H1 (cell line): Measurements from ENCODE around the gene AHCY. TPM values are rescaled to one million over a fixed set of nuclear protein-coding genes. Genes with fewer than 3 reads are reported as not detected.

ENCODE experiments used
- ASH2L ChIP-seq: fragments of 200-600, 300-600 bp; sonication (generic); IDR thresholded peaks from one replicate; pipeline ENCODE4 v1.7.1; 2017; ENCODE audit warnings: low read length
- KDM4A ChIP-seq: IDR thresholded peaks from one replicate; pipeline ENCODE4 v1.7.1; 2012; ENCODE audit warnings: low read depth, mild to moderate bottlenecking, moderate library complexity, low read length, inconsistent platforms; ENCODE audit not compliant: severe bottlenecking
- RNF2 ChIP-seq: fragments of 200-900, 300-1000 bp; sonication (generic); IDR thresholded peaks from 2 replicates; pipeline ENCODE4 v1.7.1; 2016; ENCODE audit warnings: borderline replicate concordance, low read depth, mild to moderate bottlenecking, antibody characterized with exemption, low read length; ENCODE audit not compliant: poor library complexity, severe bottlenecking; ENCODE audit errors: missing control alignments
- polyA plus RNA-seq, 7 experiments: library from polyadenylated mRNA; depleted of rRNA in 3 of 7; stranded (reverse) in 5 of 7; unstranded in 2 of 7; fragments of >200 nt in 5 of 7; fragments of 200-250 nt in 2 of 7; gene quantifications; 1 replicate in 5 of 7; 2 replicates in 1 of 7; 4 replicates in 1 of 7; pipeline versions ENCODE4 v1.2.1 to v1.2.3, GENCODE V29; 2011 to 2013; ENCODE audit warnings: missing spikeins in 2 of 7, mixed read lengths in 2 of 7
- total RNA-seq: library from RNA; stranded (reverse); fragmentation: NEBNext Ultra II Directional; extraction: Animal tissue kit (Norgen Biotek cat#: 25700); gene quantifications from 2 replicates; pipeline ENCODE4 v1.2.1, GENCODE V29; 2021
- TF ChIP-seq, protein P1 (sequence below): IDR thresholded peaks from 2 replicates; pipeline ENCODE4 v1.6.1; 2011; ENCODE audit warnings: low read depth, mild to moderate bottlenecking, low read length; ENCODE audit not compliant: insufficient read depth

The AHCY gene
- total and polyA plus RNA-seq, 2 of the 8 experiments (the other 6 are each of a cell fraction or from before 2014, with no cell fraction given), result 404 to 638 TPM

DNA sequence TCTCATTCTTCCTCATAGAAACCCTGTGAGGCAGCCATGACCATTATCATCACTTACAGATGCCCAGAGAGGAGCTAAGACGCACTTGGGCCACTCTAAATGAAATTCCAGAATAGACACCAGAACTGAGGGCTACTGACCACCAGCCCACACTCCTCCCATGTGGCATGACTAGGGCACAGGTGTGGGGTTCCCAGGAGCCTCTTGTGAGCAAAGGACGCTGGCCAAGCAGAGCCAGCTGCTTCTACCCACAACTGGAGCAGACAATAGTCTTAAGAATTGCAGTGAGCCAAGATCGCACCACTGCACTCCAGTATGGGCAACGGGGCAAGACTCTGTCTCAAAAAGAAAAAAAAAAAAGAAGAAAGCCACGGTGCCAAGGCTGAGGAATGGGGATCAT lies 10.0 kb downstream of the AHCY start (continued):
- TF ChIP-seq KDM4A (no peak), RNF2 (no peak), ASH2L (no peak)
- TF ChIP-seq, protein P1, sequence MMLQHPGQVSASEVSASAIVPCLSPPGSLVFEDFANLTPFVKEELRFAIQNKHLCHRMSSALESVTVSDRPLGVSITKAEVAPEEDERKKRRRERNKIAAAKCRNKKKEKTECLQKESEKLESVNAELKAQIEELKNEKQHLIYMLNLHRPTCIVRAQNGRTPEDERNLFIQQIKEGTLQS, result no peak
- TF ChIP-seq, all 59 proteins: peak for 0
